DMS153 treated with DMSO at 0.1 percent for 48 hours (cell line): Measurements from ENCODE around the gene DMRTA2.
"Not testable (repeated sequence)": the region's sequence is repeated elsewhere in the genome, so short reads cannot be mapped to it uniquely, and the experiment has no call there.

Source experiments
- DNase-seq: peaks from one replicate; lab custom pipeline; 2025; ENCODE audit not compliant: unreplicated experiment; lab: John Stamatoyannopoulos, UW

The DMRTA2 gene

DNA sequence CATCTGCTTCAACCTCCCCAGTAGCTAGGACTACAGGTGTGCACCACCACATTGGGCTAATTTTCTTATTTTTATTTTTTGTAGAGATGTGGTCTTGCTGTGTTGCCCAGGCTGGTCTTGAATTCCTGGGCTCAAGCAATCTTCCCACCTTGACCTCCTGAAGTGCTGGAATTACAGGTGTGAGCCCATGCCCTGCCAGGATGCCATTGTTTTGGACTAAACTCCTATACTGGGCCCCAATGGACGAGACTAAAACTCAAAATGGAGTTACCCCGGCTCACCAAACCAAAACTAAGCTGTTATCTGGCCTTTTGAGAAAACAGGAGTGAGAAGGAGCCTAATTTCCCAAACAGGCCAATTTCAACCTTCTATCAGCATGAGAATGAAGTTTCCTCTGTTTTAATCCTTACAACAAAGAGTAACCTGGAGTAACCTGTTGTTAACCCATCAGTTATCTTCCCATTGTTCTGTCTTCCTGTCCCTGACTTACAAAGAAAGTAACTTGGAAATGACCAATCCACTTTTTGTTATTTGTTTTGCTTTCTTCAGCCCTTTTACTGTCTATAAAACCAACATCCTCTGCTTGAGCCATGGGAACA is 29.6 kb downstream of the DMRTA2 start:
- no peak for DNase-seq

DNA sequence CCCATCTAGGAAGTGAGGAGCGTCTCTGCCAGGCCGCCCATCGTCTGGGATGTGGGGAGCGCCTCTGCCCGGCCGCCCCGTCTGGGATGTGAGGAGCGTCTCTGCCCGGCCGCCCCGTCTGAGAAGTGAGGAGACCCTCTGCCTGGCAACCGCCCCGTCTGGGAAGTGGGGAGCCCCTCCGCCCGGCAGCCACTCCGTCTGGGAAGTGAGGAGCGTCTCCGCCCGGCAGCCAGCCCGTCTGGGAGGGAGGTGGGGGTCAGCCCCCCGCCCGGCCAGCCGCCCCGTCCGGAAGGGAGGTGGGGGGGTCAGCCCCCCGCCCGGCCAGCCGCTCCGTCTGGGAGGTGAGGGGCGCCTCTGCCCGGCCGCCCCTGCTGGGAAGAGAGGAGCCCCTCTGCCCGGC is 41.7 kb downstream of the DMRTA2 start:
- not testable (repeated sequence) for DNase-seq

DNA sequence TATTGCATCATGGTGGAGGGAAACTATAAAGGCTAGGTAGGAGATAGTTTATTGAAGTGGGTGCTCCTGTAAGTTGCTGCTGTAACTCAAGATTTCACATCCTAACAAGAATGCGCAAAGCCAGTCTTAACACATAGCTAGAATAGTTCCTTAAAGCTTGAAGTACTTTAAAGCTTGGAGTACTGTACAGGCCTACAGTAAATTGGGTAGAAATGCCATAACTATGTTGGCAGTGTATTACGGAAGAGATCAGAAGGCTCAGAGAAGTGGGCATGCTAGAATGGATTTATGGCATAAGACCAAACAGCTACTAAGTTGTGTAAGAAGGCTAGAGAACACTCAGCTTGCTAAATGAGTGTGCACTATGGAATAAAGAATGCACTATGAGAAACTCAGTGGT is 44.5 kb downstream of the DMRTA2 start:
- no peak for DNase-seq

DNA sequence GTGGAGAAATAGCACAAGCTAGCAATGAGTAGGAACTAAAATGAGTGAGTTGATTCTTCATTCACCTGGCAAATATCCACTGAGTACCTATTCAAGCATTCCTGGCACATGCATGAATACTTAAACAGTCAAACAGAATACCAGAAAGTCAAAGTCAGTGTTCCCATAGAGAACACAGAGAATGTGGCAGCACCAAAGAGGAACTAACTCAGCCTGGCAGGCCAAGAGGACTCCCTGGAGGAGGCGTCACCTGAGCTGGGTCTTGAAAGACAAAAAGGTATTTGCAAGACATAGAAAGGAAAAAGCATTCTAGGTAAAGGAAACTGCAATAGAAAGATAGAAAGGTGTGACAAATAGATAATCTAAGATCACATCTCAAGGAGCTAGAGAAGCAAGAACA is 49.7 kb downstream of the DMRTA2 start:
- no peak for DNase-seq

DNA sequence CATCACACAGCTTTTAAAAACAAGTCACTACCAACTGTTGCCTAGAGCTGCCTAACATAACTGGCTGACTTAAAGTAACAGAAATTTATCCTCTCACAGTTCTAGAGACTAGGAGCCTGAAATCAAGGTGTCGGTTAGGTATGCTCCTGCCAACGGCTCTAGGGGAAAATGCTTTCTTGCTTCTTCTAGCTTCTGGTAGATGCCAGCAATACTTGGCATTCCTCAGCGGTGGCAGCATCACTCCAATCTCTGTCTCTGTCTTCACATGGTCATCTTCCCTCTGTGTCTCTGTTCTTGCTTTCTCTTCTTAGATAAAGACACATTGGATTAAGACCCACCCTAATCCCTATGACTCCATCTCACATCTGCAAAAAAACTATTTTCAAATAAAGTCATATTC is 51.5 kb downstream of the DMRTA2 start:
- no peak for DNase-seq

DNA sequence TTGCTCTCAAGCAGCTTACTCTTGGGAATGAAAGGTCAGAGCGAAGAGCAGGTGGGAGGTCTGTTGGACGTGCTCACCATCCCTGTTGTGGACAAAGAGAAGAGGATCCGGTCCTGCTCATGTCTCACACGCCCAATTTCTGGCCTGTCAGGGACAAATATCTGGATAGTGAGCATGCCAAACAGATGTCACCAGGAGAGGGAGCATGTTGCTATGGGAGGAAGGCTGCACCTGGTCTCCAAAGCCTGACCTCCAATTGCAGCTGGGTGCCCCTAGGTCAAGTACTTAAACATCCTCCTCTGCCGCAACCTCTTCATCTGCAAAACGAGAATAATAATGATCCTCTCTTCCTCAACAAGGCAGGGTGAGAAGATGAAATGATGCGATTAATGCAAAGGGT is 53.4 kb downstream of the DMRTA2 start:
- peak; percentile 36 for DNase-seq

DNA sequence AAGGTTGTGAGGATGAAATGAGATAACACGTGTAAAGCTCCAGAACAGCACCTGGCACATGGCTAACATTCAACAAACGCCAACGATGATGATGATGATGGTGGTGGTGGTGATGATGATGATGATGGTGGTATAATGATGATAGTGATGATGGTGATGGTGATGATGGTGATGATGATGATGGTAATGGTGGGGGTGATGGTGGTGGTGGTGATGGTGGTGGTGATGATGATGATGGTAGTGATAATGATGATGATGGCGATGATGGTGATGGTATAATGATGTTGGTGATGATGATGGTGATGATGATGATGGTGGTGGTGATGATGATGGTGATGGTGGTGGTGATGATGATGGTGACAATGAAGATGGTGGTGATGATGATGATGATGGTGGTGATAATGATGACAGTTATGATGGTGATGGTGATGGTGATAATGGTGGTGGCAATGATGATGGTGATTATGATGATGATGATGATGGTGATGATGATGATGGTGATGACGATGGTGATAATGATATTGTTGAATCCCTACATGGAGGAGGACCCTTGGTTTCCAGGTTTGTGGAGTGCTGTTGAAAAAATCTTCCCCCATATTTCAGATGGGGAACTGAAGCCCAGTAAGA is 54.1 kb downstream of the DMRTA2 start:
- DNase-seq = no peak

DNA sequence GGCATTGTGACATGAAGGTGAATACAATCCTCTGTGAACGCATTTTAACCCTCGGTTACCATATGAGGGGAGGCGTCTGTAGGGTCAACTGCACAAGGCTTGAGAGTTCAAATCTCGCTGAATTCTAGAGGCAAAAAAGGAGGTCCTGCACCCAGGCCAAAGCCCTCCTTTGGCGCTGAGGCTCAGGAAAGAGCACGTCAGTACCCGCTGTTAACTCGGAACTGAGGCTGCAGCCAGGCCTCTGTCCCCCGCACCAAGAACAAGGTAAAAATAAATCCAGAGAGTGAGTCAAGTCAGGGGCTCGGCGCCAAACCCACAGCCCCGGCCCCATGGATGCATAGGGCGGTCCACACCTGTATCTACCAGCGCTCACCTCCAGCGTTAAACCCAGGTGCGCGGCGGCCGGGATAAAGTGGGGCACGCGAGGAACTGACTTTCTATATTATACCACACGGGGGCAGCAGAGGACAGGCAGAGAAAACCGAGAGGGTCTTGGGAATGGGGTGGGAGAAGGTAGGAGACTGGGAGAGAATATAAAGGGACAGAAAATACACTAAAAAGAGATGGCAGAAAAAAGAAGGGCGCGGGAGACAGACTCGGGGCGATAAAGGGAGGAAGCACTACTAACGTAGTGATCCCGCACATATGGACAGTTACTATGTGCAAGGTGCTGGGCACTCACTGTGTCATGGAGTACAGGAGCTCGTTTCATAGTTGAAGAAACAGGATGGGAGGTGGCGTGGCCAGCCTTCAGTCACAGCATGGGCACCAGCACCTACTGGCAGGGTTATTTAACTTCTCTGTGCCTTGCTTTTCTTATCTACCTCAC is 54.9 kb downstream of the DMRTA2 start:
- peak; percentile 74 for DNase-seq
